Measurements from ENCODE around the gene FHIT.

FHIT gene

GRCh38 chr3:59710554-59710953 is 1540.7 kb downstream of the FHIT start:
- no peak for DNase-seq (ENCODE audit: low read depth)

GRCh38 chr3:59709702-59710553 is 1541.3 kb downstream of the FHIT start:
- DNase-seq (ENCODE audit: low read depth) = no peak

- DNase-seq (ENCODE audit: low read depth) = no peak
These were observed 1543.0 kb downstream of the FHIT start for GRCh38 chr3:59708202-59708601.

- no peak for DNase-seq (ENCODE audit: low read depth)
These were observed 1547.0 kb downstream of the FHIT start for GRCh38 chr3:59704292-59704691.

- no peak for DNase-seq (ENCODE audit: low read depth)
These were observed 1551.5 kb downstream of the FHIT start for GRCh38 chr3:59699648-59700320.

All from stimulated activated CD8-positive, alpha-beta memory T cell treated with anti-CD3 and anti-CD28 coated beads, Interleukin-12 subunit alpha, Interleukin-12 subunit beta, amount 100 ng/mL, for 4 hours (primary cell).